HG03025 (cell line): ENCODE data around the gene RAB3A.

Experiments used
- ATAC-seq: cut with Tn5 transposase; IDR thresholded peaks from one replicate; pipeline ENCODE4 v1.9.1; 2021; ENCODE audit warnings: mild to moderate bottlenecking, moderate library complexity; ENCODE audit not compliant: unreplicated experiment, low FRiP score

Gene RAB3A

GRCh38 chr19:18203863-18204393 lies at the start of gene RAB3A:
Gene RAB3A, minus strand, starts transcription at chr19:18204042. Its CDS starts 1,302 bp downstream, at chr19:18202740.
- ATAC-seq, result peak; percentile 89

DNA sequence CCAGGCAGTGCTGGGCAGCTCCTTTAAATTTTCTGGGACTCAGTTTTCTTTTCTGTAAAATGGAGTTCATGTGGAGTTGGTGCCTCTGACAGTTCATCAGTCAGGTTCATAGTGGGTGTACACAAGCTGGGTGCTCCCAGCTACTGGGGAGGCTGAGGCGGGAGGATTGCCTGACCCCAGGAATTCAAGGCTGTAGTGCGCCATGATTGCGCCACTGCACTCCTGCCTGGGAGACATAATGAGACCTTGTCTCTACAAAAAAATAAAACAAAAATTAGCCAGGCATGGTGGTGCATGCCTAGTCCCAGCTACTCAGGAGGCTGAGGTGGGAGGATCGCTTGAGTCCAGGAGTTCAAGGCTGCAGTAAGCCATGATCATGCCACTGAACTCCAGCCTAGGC lies 49.3 kb upstream of the RAB3A start:
- ATAC-seq, result no peak

DNA sequence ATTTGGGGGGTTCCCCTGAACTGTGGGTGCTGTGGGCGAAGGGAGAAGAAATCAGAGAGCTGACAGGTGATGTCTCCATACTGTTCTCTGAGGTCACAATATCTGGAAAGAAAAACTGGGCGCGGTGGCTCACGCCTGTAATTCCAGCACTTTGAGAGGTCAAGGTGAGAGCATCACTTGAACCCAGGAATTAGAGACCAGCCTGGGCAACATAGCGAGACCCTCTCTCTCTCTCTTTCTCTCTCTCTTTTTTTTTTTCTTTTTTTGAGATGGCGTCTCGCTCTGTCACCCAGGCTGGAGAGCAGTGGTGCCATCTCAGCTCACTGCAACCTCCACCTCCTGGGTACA lies 48.5 kb upstream of the RAB3A start:
- no peak for ATAC-seq

DNA sequence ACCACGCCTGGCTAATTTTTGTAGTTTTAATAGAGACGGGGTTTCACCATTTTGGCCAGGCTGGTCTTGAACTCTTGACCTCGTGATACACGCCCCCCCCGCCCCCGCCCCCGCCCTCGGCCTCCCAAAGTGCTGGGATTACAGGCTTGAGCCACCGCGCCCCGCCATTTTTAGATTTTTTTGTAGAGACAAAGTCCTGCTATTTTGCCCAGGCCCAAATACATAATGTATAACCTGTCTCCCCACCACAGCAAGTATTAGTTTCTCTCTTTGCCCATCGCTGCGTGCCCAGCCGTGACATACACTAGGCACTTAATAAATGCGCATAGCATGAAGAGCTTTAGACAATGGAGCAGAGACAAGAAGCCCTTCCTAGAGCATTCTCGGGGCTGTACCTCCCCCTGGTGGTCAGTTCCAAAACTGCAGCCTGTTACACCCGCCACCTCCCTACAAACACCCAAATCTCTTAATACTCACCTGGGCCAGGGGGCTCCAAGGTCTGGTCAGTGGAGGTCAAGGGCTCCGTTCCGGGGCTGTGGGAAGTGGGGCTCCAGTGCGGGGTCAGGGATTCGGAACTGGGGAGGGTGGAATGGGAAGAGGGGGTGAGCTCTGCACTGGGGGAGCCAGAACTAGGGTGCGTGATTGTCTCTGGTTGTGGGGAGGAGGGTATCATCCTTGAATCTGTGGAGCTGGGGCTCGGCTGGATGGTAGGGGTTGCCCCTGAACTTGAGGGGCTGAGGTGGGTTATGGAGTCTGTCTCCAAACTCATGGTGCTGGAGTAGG lies 47.9 kb upstream of the RAB3A start:
- no peak for ATAC-seq

DNA sequence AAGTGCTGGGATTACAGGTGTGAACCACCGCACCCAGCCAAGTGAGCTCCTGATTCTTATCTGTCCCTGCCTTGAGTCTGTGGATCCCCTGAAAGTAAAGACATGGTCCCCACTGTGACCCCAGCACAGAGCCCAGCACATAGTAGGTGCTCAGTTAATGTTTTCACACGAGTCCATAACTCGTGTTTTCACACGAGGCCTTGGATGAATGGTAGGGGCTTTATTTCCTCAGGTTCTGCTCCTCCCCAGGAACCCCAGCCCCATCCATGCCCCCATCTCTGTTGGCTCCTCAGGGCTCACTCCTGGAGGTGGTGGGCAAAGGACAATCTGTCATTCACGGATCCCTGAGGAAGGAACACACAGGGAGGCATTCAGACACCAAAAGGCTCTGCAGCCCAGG lies 46.0 kb upstream of the RAB3A start:
- ATAC-seq, result no peak

DNA sequence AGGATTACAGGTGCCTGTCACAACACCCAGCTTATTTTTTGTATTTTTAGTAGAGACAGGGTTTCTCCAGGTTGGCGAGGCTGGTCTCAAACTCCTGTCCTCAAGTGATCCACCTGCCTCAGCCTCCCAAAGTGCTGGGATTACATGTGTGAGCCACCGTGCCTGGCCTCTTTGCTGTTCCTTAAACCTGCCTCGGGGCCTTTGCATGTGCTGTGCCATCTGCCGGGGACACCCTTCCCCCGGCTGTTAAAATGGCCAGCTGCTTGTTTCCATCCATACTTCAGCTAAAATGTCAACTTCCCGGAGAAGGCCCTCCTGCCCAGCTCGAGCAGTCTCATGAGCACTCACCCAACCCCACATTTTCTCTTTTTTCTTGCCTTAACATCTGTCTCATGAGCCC lies 41.5 kb upstream of the RAB3A start:
- no peak for ATAC-seq

DNA sequence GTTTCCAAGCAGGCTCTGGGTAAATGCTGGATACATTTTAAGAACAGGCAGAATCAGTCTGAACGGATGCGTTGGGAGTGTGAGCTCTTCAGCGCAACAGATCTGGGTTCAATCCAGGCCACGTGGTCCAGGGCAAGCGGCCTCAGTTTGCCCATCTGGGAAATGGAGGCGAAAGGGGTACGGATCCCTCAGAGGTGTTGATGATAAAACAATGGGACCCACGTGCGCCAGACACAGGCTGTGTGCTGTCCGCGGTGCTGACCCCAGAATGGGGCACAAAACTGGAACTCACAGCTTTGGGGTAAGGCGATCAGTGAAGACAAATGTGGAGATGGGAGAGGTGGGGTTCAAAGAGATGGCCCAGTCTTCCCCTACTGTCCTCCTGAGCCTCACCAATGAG lies 35.5 kb upstream of the RAB3A start:
- no peak for ATAC-seq

DNA sequence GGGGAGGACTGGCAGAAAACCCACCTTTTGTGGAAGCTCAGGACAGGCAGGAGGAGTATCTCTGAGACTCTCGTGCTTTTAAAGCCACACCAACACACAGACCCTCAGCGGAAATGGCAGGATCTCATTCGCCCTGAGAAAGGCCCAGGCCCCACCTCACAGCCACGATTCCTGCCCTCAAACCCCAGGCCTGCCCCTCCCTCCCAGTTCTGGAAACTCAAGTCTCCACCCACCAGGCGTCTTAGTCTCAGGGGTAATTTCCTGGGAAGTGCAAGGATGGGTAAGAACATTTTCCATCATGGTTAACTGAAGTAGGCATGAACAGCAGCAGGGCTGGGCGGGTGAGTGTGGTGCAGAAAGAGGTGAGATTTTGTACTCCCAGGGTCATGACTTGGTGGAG lies 30.4 kb upstream of the RAB3A start:
- ATAC-seq, result no peak

DNA sequence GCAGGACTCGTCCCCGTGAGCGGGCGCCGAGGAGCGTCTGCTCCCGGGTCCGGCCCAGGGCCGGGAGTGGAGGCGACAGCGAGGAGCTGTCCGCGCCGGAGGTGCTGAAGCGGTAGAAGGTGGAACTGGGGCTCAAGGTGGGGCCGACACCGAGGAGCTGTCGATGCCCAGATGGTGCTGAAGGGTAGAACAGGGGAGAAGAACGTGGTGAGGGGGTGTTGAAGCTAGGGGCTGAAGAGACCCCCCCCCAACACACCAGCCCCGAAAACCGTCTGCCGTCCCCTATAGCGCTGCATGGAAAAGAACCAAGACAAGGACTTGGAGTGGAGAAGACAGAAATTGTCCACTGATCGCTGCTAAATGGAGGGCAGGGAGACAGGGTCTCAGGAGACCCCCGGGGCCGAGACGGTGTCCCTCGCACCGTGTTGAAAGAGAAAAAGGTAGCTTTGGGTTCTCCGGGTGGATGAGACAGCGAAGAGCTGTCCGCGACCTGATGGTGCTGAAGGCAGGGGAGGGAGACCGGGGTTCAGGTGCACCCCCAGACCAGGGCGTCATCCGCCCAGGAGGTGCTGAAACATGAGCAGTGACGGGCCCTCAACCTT lies 29.5 kb upstream of the RAB3A start:
- no peak for ATAC-seq

GRCh38 chr19:18232540-18233223 lies 28.8 kb upstream of the RAB3A start:
- no peak for ATAC-seq

GRCh38 chr19:18231775-18232174 lies 27.9 kb upstream of the RAB3A start:
- ATAC-seq, result no peak

DNA sequence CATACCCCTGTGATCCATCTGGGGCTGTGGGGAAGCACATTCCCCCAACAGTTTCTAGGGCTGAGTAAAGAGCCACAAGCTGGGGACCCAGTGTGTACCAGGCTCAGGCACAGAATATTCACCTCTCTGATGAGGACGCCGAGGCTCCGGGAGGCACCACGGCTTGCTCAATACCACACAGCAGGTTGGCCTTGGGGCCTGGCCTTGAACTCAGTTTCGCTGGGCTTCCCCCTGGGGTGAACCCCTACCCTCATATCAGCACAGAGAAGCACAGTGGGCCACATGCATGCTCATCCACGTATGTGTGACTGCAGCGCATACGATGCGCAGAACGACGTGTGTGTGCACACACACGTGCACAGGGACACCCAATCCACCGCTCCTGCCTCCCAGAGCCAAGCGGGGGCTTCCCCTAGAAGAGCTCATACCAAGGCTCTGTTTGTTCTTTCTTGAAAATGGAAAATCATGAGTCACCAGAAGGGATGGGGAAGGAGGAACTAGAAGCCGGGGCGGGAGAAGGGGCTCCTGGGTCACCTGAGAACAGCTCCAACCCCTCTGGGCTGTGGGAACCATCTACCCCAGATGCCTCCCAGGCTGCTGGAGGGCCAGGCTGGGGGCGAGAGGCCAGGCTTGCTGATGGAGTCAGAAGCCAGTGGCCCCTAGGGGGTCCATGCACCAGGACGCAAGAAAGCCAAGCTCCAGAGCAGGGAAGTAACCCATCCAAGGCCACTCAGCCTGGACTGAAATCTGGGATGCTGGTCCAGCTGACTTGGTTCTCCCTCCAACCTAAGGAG lies 27.3 kb upstream of the RAB3A start:
- ATAC-seq, result no peak

DNA sequence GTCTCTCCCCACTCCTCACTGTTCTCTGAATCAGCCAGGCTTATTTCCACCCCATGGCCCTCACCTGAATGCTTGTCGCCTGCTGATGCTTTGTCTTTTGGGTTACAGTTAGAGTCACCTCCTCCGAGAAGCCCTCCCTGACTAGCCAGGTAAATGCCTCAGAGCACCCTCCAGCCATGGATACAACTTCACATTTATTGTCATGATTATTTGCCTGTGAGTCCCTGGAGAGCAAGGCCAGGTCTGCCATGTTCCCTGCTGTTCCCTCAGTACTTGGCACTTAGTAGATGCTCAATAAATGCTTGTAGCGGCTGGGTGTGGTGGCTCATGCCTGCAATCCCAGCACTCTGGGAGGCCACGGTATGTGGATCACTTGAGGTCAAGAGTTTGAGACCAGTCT lies 26.1 kb upstream of the RAB3A start:
- no peak for ATAC-seq

DNA sequence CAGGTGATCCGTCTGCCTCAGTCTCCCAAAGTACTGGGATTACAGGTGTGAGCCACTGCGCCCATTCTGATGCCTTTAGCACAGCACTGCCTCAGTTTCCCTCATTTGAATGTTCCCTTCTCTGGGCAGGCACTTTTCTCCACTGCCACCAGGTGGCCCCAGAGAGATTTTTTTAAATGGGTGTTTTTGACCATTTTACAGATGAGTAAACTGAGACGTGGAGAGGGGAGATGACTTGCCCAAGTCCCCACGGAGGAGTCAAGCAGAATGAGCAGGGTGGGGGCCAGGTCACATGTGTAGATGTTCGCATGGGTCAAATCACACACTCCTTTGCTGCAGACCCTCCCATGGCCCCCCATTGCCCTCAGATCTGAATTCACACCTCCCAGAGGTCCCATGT lies 25.6 kb upstream of the RAB3A start:
- no peak for ATAC-seq

DNA sequence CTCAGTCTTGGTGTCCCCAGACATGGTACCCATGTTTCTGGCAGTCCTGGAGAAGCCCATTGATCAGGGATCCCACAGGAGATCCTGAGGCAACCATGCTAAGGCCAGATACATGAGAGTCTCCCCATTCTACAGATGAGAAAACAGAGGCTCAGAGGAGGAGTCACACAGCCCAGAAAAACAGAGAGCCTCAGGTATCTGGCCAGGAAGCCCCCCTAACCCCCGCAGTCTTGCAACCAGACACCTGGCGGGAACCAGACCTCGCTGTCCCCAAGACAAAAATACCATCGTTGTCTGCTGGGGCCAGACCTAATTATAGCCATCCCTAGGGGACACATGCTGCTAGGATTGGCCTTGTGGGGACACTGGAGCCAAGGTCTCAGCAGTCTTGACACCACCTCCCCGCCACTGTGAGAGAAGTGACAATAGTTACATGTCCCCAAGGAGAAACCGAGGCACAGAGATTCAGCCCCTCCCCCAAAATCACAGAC lies 24.0 kb upstream of the RAB3A start:
- ATAC-seq, result no peak

DNA sequence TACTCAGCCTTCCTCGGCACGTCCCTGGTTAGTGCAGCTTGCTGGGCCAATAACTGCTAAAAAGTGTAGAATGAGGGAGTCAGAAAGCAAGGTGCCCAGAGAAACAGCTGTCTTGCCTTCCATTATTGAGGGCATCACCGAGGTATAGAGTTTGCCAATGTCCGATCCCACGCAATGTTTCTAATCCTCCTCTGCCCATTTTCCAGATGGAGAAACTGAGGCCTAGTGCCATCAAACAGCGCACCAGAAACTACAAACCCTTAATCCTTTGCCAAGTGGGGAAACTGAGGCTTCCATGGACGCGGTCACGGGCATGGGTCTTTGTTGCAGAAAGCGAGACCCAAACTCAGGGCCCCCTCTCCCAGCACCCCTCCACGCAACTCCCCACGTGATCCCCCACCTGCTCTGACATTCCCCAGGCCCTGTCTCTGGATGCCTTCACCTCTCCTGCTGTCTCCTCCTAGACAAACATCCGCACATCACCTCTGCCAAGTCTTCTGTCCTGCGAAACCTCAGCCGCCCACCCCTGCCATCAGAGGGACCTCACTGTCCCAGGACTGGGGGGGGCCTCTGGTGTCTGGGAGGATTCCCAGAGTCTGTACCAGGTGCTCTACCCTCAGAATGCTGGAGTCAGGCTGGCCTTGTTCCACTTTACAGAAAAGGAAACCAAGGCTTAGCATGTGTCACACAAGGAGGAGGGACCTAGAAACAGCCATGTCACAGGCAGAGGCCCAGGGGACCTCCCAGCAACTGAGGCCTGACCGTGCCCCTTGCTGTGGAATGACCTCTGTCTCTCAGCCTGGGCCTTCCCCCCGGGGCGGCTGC lies 23.3 kb upstream of the RAB3A start:
- no peak for ATAC-seq

DNA sequence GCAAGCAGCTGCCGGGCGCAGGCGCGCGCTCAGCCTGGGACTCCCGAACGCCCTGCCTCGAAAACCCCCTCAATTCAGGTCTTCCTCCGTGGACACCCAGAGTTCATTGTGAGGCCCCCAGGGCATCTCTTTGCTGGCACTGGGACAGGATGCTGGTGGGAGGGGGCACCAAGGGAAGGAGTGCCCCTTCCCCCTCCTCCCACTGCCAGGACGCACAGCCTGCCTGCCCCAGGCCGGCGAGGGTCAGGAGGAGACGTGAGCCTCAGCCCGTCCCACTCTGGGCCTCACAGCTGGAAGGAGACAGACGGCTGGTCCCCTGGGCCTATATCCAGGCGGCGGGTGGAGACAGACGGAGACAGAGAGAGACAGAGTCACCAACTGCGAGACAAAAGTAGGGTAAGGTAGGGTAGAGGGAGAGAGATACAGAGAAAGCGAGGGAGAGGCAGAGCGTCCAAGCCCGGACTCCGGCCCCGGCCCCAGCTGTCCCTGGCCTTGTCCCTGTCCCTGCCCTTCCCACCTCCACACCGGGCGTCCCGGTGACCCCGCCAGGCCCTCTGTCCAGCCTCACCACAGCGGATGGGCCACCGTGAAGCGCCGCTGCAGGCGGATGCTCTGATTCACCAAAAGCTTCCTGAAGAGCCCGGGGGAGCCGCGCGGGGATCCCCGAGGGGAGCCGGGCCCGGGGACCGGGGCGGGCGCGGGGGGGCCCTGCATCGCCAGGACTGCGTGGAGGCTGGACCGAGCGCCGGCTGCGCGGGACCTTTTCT lies 22.0 kb upstream of the RAB3A start, which contains the start of gene PDE4C:
Gene PDE4C (minus strand): TSS at position 737 of the 767 bp plus-strand sequence. CDS start 23 bp downstream, at position 714.
- no peak for ATAC-seq

- no peak for ATAC-seq
Observed at GRCh38 chr19:18225355-18225701, 21.5 kb upstream of the RAB3A start.
